Measurements from ENCODE around the gene DHX8. TPM values are rescaled to one million over a fixed set of nuclear protein-coding genes. Genes with fewer than 3 reads are reported as not detected.

The DHX8 gene
- total and polyA plus RNA-seq, 2 of the 8 experiments (the other 6 are each of a cell fraction or from before 2014, with no cell fraction given): 30.5 to 59.4 TPM

- Histone ChIP-seq H3K23ac (ENCODE audit: insufficient read length) (no peak overlapping the region), H2BK15ac (ENCODE audit: low read length) (no peak overlapping the region), H4K8ac (ENCODE audit: extremely low read depth, insufficient read depth, low read length) (no peak overlapping the region), H3K79me1 (ENCODE audit: low read depth, low read length) (no peaks in the 10 kb centered on the region), H3K36me3 (ENCODE audit: control insufficient read depth in 2 of 4, insufficient read depth in 4 of 4, low read length in 3 of 4) (no peaks in the 10 kb centered on the region), H3K9me3 (ENCODE audit: insufficient read depth in 2 of 2, low read depth in 1 of 2, low read length in 1 of 2) (no peaks in the 10 kb centered on the region), H3K4me1 (replicated peaks in 1 of 4; ENCODE audit: control insufficient read depth in 3 of 4, insufficient read depth in 4 of 4, low read length in 3 of 4) (peaks cover 0 to 2% (median 0%) of the 10 kb centered on the region in 4 experiments; a peak in 3 of 7 replicates), H3K27ac (ENCODE audit: low read depth, low read length) (no peak overlapping the region), H2BK12ac (ENCODE audit: low read depth, low read length) (no peak overlapping the region), H4K91ac (replicated peaks; ENCODE audit: insufficient read length, low read length) (no peak overlapping the region), H4K5ac (ENCODE audit: insufficient read length, low read depth, low read length) (no peak overlapping the region), H3K56ac (replicated peaks; ENCODE audit: insufficient read length, low read depth, low read length) (no peak overlapping the region), H3K4me2 (ENCODE audit: insufficient read depth in 1 of 2, low read depth in 2 of 2, low read length in 2 of 2) (no peak overlapping the region), H3K23me2 (ENCODE audit: low read depth, low read length) (no peaks in the 10 kb centered on the region), H3K27me3 (replicated peaks in 1 of 4; ENCODE audit: control insufficient read depth in 3 of 4, extremely low read depth in 1 of 4, insufficient read depth in 3 of 4, low read length in 3 of 4) (no peaks in the 10 kb centered on the region), H2BK20ac (ENCODE audit: low read length) (no peak overlapping the region), H2BK5ac (ENCODE audit: low read depth, low read length) (no peak overlapping the region), H3K4me3 (ENCODE audit: extremely low read depth in 1 of 4, insufficient read depth in 2 of 4, low read depth in 3 of 4, low read length in 4 of 4) (no peak overlapping the region), H2BK120ac (replicated peaks; ENCODE audit: low read depth, low read length) (no peak overlapping the region), H3K14ac (ENCODE audit: insufficient read length) (no peak overlapping the region), H3K79me2 (ENCODE audit: control insufficient read depth in 1 of 2, insufficient read depth in 2 of 2, low read length in 2 of 2) (no peaks in the 10 kb centered on the region), H3K4ac (replicated peaks; ENCODE audit: insufficient read length, low read depth, low read length) (no peak overlapping the region), H2AK5ac (ENCODE audit: low read depth, low read length) (no peak overlapping the region), H2AFZ (ENCODE audit: low read length) (no peak overlapping the region), H4K20me1 (replicated peaks in 1 of 2; ENCODE audit: control insufficient read depth in 1 of 2, insufficient read depth in 2 of 2, low read length in 2 of 2) (no peaks in the 10 kb centered on the region), H3K18ac (ENCODE audit: extremely low read depth, low read length) (no peak overlapping the region), H3K9ac (replicated peaks in 1 of 4; ENCODE audit: extremely low read depth in 1 of 4, low read depth in 3 of 4, low read length in 3 of 4) (no peak overlapping the region)
- WGBS, 2 experiments (ENCODE audit: extremely low coverage in 1 of 2, insufficient coverage in 1 of 2, insufficient read length in 1 of 2, insufficient replicate concordance in 2 of 2, low coverage in 1 of 2, low lambda C conversion rate in 2 of 2, missing lambda C conversion rate in 1 of 2): 66% methylated on average over 2 of the region's 2 CpGs; no CpG with 5 or more reads in 1 of the 2 experiments
- no peak for TF ChIP-seq SUZ12 (IDR thresholded peaks at IDR 0.05; ENCODE audit: low read length)
- no peak for TF ChIP-seq BACH1 (IDR thresholded peaks at IDR 0.05; ENCODE audit: low read length)
- TF ChIP-seq TAF7 (optimal IDR thresholded peaks at IDR 0.05; ENCODE audit: borderline replicate concordance, low read depth, low read length): no peak
- TF ChIP-seq EGR1 (IDR thresholded peaks at IDR 0.05; ENCODE audit: borderline replicate concordance, low read depth, low read length): no peak
- ChIA-PET POLR2A (ENCODE audit: partially characterized antibody) (interaction anchor here (1.3 kb wide), 1 partner anchor 41 kb away, joined by 3 read pairs; the partner anchor contains the start of gene DHX8), CTCF (ENCODE audit: partially characterized antibody) (interaction anchor here (0.6 kb wide), 1 partner anchor 39 kb away, joined by 3 read pairs; no protein-coding TSS in a partner anchor)
- FAIRE-seq (no peak), DNase-seq (ENCODE audit: low read depth in 1 of 2, low spot score in 2 of 2) (no peak)
Measured at GRCh38 chr17:43442711-43443110, 41.1 kb upstream of the DHX8 start.

Data from H1 (cell line).